ENCODE results near the gene HBS1L. TPM values are rescaled to one million over a fixed set of nuclear protein-coding genes. Genes with fewer than 3 reads are reported as not detected.

Gene HBS1L
- total and polyA plus RNA-seq, 9 of the 15 experiments (the other 6 are each of a cell fraction or from before 2014, with no cell fraction given): 101 to 199 (median 145) TPM

DNA sequence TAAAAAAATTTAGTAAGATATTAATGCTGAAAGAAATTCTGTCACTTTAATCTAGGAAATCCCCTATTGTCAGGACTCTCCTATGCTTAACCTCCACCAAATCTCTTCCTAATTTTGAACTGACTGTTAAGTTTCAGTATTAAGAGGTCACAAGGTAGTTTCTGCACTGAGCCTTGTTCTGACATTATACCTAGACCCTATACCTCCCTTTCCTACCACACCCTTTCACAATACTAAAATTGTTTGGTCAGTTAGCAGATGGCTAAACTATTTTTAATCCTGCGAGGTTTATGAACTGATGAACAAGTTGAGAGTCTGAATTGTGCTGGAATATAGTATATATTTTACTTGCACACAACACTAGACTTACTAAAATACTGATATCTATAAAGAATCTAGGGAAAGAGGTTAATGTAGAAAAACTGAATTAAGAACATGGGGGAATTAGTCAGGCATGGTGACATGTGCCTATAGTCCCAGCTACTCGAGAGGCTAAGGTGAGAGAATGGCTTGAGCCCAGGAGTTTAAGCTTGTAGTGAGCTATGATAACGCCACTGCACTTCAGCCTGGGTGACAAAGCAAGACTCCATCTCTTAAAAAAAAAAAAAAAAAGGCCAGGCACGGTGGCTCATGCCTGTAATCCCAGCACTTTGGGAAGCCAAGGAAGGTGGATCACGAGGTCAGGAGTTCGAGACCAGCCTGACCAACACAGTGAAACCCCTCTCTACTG, 51.5 kb downstream of the HBS1L start (continued):
- TF ChIP-seq, protein P1, sequence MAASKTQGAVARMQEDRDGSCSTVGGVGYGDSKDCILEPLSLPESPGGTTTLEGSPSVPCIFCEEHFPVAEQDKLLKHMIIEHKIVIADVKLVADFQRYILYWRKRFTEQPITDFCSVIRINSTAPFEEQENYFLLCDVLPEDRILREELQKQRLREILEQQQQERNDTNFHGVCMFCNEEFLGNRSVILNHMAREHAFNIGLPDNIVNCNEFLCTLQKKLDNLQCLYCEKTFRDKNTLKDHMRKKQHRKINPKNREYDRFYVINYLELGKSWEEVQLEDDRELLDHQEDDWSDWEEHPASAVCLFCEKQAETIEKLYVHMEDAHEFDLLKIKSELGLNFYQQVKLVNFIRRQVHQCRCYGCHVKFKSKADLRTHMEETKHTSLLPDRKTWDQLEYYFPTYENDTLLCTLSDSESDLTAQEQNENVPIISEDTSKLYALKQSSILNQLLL (CRISPR knock-in tag; IDR thresholded peaks at IDR 0.05; ENCODE audit: borderline replicate concordance): no peak
- TF ChIP-seq LARP7 (IDR thresholded peaks at IDR 0.05) (no peak), LEF1 (IDR thresholded peaks at IDR 0.05) (no peak), RBM39 (optimal IDR thresholded peaks at IDR 0.05; ENCODE audit: low read depth, low read length) (no peak), JUNB (CRISPR knock-in tag; conservative IDR thresholded peaks at IDR 0.05) (no peak)

GRCh38 chr6:135002229-135002844, 52.3 kb downstream of the HBS1L start:
- Histone ChIP-seq H4K20me1 (replicated peaks; ENCODE audit: control insufficient read depth, insufficient read depth, low read length) (no peaks in the 10 kb centered on the region), H3K9ac (ENCODE audit: insufficient read depth in 1 of 2, low read depth in 2 of 2, low read length in 2 of 2) (no peak overlapping the region), H3K79me2 (ENCODE audit: control insufficient read depth, insufficient read depth, low read length) (peaks cover 30% of the 10 kb centered on the region), H3K9me3 (replicated peaks; ENCODE audit: control insufficient read depth, insufficient read depth, low read depth, low read length) (no peaks in the 10 kb centered on the region), H3K27ac (ENCODE audit: extremely low read depth, low read depth, low read length) (no peak overlapping the region), H2AFZ (ENCODE audit: low read depth, low read length) (no peak overlapping the region), H3K36me3 (ENCODE audit: control insufficient read depth, insufficient read depth, low read length) (peaks cover 54% of the 10 kb centered on the region), H3K9me1 (ENCODE audit: control insufficient read depth, insufficient read depth, low read length) (no peaks in the 10 kb centered on the region), H3K27me3 (ENCODE audit: control insufficient read depth in 2 of 2, insufficient read depth in 2 of 2, low read length in 2 of 2) (no peaks in the 10 kb centered on the region), H3K4me2 (ENCODE audit: insufficient read depth, low read length) (no peak overlapping the region), H3K4me1 (replicated peaks in 1 of 2; ENCODE audit: control insufficient read depth in 2 of 2, insufficient read depth in 2 of 2, low read length in 2 of 2) (peaks cover 8 to 18% of the 10 kb centered on the region in 2 experiments; a peak in 3 of 5 replicates), H3K4me3 (no peak overlapping the region)
- in situ Hi-C loops (cut with MboI): no loop called here
- WGBS (ENCODE audit: insufficient coverage, low coverage, missing lambda C conversion rate): 76% methylated on average over 5 of the region's 5 CpGs
- CTCF ChIA-PET (ENCODE audit: low intra/inter-chr PET ratio): interaction anchor here (1.3 kb wide), 1 partner anchor 829 kb away, joined by 5 read pairs; no protein-coding TSS in a partner anchor
- intact Hi-C loops (cut with micrococcal nuclease): loop anchor here (10.0 kb wide), 1 partner anchor 82 kb away; no protein-coding TSS in a partner anchor
- POLR2A ChIA-PET: no interaction called here
- BruUV-seq (replicated peaks): no TSS peak
- ATAC-seq (peak; percentile 47), DNase-seq (ENCODE audit: extremely low read depth in 1 of 4, low spot score in 3 of 4) (peak; percentile 19 to 37 (median 22)), FAIRE-seq (no peak)
- no peak for TF ChIP-seq SAFB (IDR thresholded peaks at IDR 0.05; ENCODE audit: borderline replicate concordance, low read depth, low read length)
- TF ChIP-seq, protein P2, sequence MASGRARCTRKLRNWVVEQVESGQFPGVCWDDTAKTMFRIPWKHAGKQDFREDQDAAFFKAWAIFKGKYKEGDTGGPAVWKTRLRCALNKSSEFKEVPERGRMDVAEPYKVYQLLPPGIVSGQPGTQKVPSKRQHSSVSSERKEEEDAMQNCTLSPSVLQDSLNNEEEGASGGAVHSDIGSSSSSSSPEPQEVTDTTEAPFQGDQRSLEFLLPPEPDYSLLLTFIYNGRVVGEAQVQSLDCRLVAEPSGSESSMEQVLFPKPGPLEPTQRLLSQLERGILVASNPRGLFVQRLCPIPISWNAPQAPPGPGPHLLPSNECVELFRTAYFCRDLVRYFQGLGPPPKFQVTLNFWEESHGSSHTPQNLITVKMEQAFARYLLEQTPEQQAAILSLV (tag; IDR thresholded peaks at IDR 0.05): no peak
- TF ChIP-seq, protein P3, sequence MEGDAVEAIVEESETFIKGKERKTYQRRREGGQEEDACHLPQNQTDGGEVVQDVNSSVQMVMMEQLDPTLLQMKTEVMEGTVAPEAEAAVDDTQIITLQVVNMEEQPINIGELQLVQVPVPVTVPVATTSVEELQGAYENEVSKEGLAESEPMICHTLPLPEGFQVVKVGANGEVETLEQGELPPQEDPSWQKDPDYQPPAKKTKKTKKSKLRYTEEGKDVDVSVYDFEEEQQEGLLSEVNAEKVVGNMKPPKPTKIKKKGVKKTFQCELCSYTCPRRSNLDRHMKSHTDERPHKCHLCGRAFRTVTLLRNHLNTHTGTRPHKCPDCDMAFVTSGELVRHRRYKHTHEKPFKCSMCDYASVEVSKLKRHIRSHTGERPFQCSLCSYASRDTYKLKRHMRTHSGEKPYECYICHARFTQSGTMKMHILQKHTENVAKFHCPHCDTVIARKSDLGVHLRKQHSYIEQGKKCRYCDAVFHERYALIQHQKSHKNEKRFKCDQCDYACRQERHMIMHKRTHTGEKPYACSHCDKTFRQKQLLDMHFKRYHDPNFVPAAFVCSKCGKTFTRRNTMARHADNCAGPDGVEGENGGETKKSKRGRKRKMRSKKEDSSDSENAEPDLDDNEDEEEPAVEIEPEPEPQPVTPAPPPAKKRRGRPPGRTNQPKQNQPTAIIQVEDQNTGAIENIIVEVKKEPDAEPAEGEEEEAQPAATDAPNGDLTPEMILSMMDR (IDR thresholded peaks at IDR 0.05 in 2 of 3, conservative IDR thresholded peaks at IDR 0.05 in 1 of 3; ENCODE audit: insufficient read depth in 2 of 3, low read depth in 1 of 3, low read length in 3 of 3): peak in 2 of 3 experiments; percentile 34 to 66; a peak in 3 of 6 replicates
- no peak for TF ChIP-seq HMGN3 (IDR thresholded peaks at IDR 0.05; ENCODE audit: borderline replicate concordance, extremely low read depth, insufficient read length, low read depth, low read length)
- TF ChIP-seq ILK (tag; IDR thresholded peaks at IDR 0.05; ENCODE audit: borderline replicate concordance, low read depth): no peak
- TF ChIP-seq, protein P4, sequence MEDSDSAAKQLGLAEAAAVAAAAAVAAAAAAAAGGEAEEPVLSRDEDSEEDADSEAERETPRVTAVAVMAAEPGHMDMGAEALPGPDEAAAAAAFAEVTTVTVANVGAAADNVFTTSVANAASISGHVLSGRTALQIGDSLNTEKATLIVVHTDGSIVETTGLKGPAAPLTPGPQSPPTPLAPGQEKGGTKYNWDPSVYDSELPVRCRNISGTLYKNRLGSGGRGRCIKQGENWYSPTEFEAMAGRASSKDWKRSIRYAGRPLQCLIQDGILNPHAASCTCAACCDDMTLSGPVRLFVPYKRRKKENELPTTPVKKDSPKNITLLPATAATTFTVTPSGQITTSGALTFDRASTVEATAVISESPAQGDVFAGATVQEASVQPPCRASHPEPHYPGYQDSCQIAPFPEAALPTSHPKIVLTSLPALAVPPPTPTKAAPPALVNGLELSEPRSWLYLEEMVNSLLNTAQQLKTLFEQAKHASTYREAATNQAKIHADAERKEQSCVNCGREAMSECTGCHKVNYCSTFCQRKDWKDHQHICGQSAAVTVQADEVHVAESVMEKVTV (CRISPR knock-in tag; IDR thresholded peaks at IDR 0.05): peak; percentile 24; the same call in 1 of the 2 replicates
- TF ChIP-seq HLTF (IDR thresholded peaks at IDR 0.05): no peak
- no peak for TF ChIP-seq NFIX (CRISPR knock-in tag; IDR thresholded peaks at IDR 0.05; ENCODE audit: low read depth)
